Transverse colon (tissue), 4 donors: ENCODE measurements around the gene NADK. TPM values are rescaled to one million over a fixed set of nuclear protein-coding genes. Genes with fewer than 3 reads are reported as not detected.
"Not testable (repeated sequence)": the region's sequence is repeated elsewhere in the genome, so short reads cannot be mapped to it uniquely, and the experiment has no call there.

ENCODE experiments used
- DNase-seq: peaks from one replicate; pipeline ENCODE4 v3.0.0-alpha.2; 2019
- H3K27ac ChIP-seq, 4 donors: fragments of 200-600 bp; sonication (generic); 2 replicates each; pipeline ENCODE4 v1.5.1; 2016 to 2018; ENCODE audit warnings: inconsistent platforms in 4 of 4
- H3K27me3 ChIP-seq: fragments of 200-600 bp; sonication (generic); 2 replicates; pipeline ENCODE4 v1.5.1; 2017; ENCODE audit warnings: inconsistent platforms
- H3K36me3 ChIP-seq, 4 donors: fragments of 200-600 bp; sonication (generic); 2 replicates each; pipeline ENCODE4 v1.5.1; 2017 to 2019; ENCODE audit warnings: inconsistent platforms in 4 of 4
- H3K4me1 ChIP-seq, 4 donors: fragments of 200-600 bp; sonication (generic); 2 replicates each; pipeline ENCODE4 v1.5.1; 2017 to 2020; ENCODE audit warnings: inconsistent platforms in 4 of 4
- H3K4me3 ChIP-seq, 4 donors: fragments of 200-600 bp; sonication (generic); 1 replicate in 1 of 4; 2 replicates in 3 of 4; pipeline versions ENCODE4 v1.5.1 to v1.6.1; 2017 to 2019; ENCODE audit warnings: inconsistent platforms in 4 of 4
- H3K9me3 ChIP-seq, 2 donors: fragments of 200-600 bp; sonication (generic); 2 replicates each; pipeline ENCODE4 v1.5.1; 2017 to 2019; ENCODE audit warnings: inconsistent platforms in 2 of 2
- CTCF ChIP-seq, 5 experiments: fragments of 200-600 bp in 3 of 5; fragments of 450-650 bp in 2 of 5; sonication (generic) in 3 of 5; IDR thresholded peaks; 1 replicate in 2 of 5; 2 replicates in 3 of 5; pipeline ENCODE4 v1.5.1; 2016 to 2017; ENCODE audit warnings: antibody characterized with exemption in 5 of 5, inconsistent platforms in 3 of 5, mild to moderate bottlenecking in 2 of 5, moderate library complexity in 1 of 5
- EP300 ChIP-seq: sonication (generic); formaldehyde crosslinking; IDR thresholded peaks from one replicate; pipeline ENCODE4 v1.6.1; 2017; ENCODE audit warnings: antibody characterized with exemption, low read depth
- POLR2A ChIP-seq: fragments of 450-650 bp; IDR thresholded peaks from one replicate; pipeline ENCODE4 v1.6.1; 2016; ENCODE audit warnings: antibody characterized with exemption, mild to moderate bottlenecking, moderate library complexity
- POLR2AphosphoS5 ChIP-seq, 3 donors: sonication (generic); formaldehyde crosslinking; IDR thresholded peaks; one replicate each; pipeline ENCODE4 v1.6.1; 2016; ENCODE audit warnings: antibody characterized with exemption in 3 of 3
- WGBS, 2 donors: methylation state at CpG; one replicate each; pipeline ENCODE4 v1.1.5; 2018; ENCODE audit warnings: low coverage in 1 of 2; 5-methylcytosine and 5-hydroxymethylcytosine counted together
- in situ Hi-C, 4 donors: fragments of 200-750 bp; cut with MboI; loops; one replicate each; pipeline versions ENCODE4 v1.15.0 to v1.15.1; 2017; ENCODE audit warnings: low sequenced_read_pairs in 3 of 4, low pct_ligation_motif_present in 1 of 4, low pct_unique_long_range_greater_than_20kb in 1 of 4
- intact Hi-C: fragments of 100-400 bp; cut with DNase I; formaldehyde crosslinking; loops from one replicate; pipeline ENCODE4 v1.15.1; 2023; ENCODE audit warnings: low total_unique reads
- total RNA-seq, 4 donors: library from RNA; depleted of rRNA; stranded (reverse); fragments of >200 nt; gene quantifications; one replicate each; pipeline ENCODE4 v1.1.0, GENCODE V29; 2016

Gene NADK
- total RNA-seq, 4 donors from 2014 or later: 129 to 191 (median 152) TPM

GRCh38 chr1:1724035-1724864, 54.0 kb downstream of the NADK start, which contains the start of gene CDK11A:
Gene CDK11A (minus strand): TSS chr1:1724357. CDS start chr1:1722818, 1,539 bp downstream.
- Histone ChIP-seq H3K4me3 (peak within 1 kb of the TSS; percentile 56 to 80 (median 72)), H3K27ac (peak within 1 kb of the TSS; percentile 91 to 98 (median 96)), H3K4me1 (peaks cover 0 to 17% (median 6%) of the 10 kb centered on the region in 4 donors)
- DNase-seq: peak; percentile 98
- H3K27me3 ChIP-seq, H3K36me3 ChIP-seq, intact Hi-C loops, H3K9me3 ChIP-seq: not testable (repeated sequence)
- WGBS, 2 donors: 0% methylated on average over 15 of the region's 78 CpGs; no CpG with 5 or more reads in 1 of the 2 donors
- peak; percentile 77 to 96 (median 94) for TF ChIP-seq POLR2AphosphoS5 (IDR thresholded peaks at IDR 0.05)
- TF ChIP-seq POLR2A: peak; percentile 94
- TF ChIP-seq CTCF (IDR thresholded peaks at IDR 0.05): peak; percentile 25 to 76 (median 43)
- in situ Hi-C loops: loop anchor here in 1 of 4 donors (5.0 kb wide), 1 partner anchor 67 kb away; the partner anchor contains the start of gene CDK11B

- WGBS, 2 donors: 40 to 66% methylated on average over 5 to 7 of the region's 7 CpGs
- TF ChIP-seq EP300 (no peak), POLR2AphosphoS5 (IDR thresholded peaks at IDR 0.05) (no peak), CTCF (IDR thresholded peaks at IDR 0.05) (no peak), POLR2A (no peak)
- peaks cover 0 to 12% (median 3%) of the 10 kb centered on the region in 4 donors for H3K36me3 ChIP-seq
- H3K27ac ChIP-seq: peak overlapping the region; percentile 33 to 80 (median 57)
- H3K9me3 ChIP-seq: no peaks in the 10 kb centered on the region
- intact Hi-C loops: no loop called here
- no peak overlapping the region for H3K4me3 ChIP-seq
- in situ Hi-C loops: loop anchor here in 1 of 4 donors (5.0 kb wide), 1 partner anchor 64 kb away; the partner anchor contains the start of gene CDK11B
- H3K27me3 ChIP-seq: no peaks in the 10 kb centered on the region
- no peak for DNase-seq
- peaks cover 0 to 13% (median 4%) of the 10 kb centered on the region in 4 donors for H3K4me1 ChIP-seq
Measured at GRCh38 chr1:1721201-1721600, 57.1 kb downstream of the NADK start.

GRCh38 chr1:1715109-1715883, 63.0 kb downstream of the NADK start:
- peak; percentile 78 for DNase-seq
- H3K27ac ChIP-seq: peak overlapping the region; percentile 63 to 83 (median 72)
- TF ChIP-seq POLR2A (peak; percentile 32), POLR2AphosphoS5 (IDR thresholded peaks at IDR 0.05) (peak in 1 of 3 donors; percentile 46)
- H3K36me3 ChIP-seq, in situ Hi-C loops, H3K9me3 ChIP-seq, H3K4me1 ChIP-seq, intact Hi-C loops, H3K27me3 ChIP-seq, H3K4me3 ChIP-seq: not testable (repeated sequence)
- 51% methylated on average over 8 of the region's 18 CpGs; no CpG with 5 or more reads in 1 of the 2 donors for WGBS, 2 donors

GRCh38 chr1:1707897-1708296, 70.4 kb downstream of the NADK start:
- H3K27me3 ChIP-seq, H3K27ac ChIP-seq, H3K9me3 ChIP-seq, H3K4me3 ChIP-seq, intact Hi-C loops, in situ Hi-C loops, H3K4me1 ChIP-seq, DNase-seq, H3K36me3 ChIP-seq: not testable (repeated sequence)
- 100% methylated on average over 3 of the region's 20 CpGs; no CpG with 5 or more reads in 1 of the 2 donors for WGBS, 2 donors

GRCh38 chr1:1707241-1707640, 71.0 kb downstream of the NADK start:
- 100% methylated on average over 1 of the region's 23 CpGs; no CpG with 5 or more reads in 1 of the 2 donors for WGBS, 2 donors
- intact Hi-C loops, DNase-seq: not testable (repeated sequence)

GRCh38 chr1:1705623-1706022, 72.6 kb downstream of the NADK start:
- H3K4me3 ChIP-seq, H3K4me1 ChIP-seq, H3K9me3 ChIP-seq, intact Hi-C loops, DNase-seq, H3K36me3 ChIP-seq, H3K27me3 ChIP-seq, in situ Hi-C loops: not testable (repeated sequence)
- H3K27ac ChIP-seq: peak overlapping the region in 2 of 4 donors; percentile 41 to 59
- WGBS, 2 donors: no CpG with 5 or more reads among the region's 10 CpGs

More at GRCh38 chr1:1707241-1707640, 71.0 kb downstream of the NADK start:
- H3K4me1 ChIP-seq, H3K27me3 ChIP-seq, H3K36me3 ChIP-seq, H3K4me3 ChIP-seq, H3K27ac ChIP-seq, H3K9me3 ChIP-seq, in situ Hi-C loops: not testable (repeated sequence)

- intact Hi-C loops, DNase-seq: not testable (repeated sequence)
- WGBS, 2 donors: 91% methylated on average over 20 of the region's 27 CpGs; no CpG with 5 or more reads in 1 of the 2 donors
Measured at GRCh38 chr1:1704284-1704957, 73.8 kb downstream of the NADK start.

More at GRCh38 chr1:1704284-1704957, 73.8 kb downstream of the NADK start:
- H3K27me3 ChIP-seq, H3K4me1 ChIP-seq, in situ Hi-C loops, H3K27ac ChIP-seq, H3K4me3 ChIP-seq, H3K36me3 ChIP-seq, H3K9me3 ChIP-seq: not testable (repeated sequence)
